T-helper 1 cell treated with Interleukin-12 subunit alpha and Interleukin-12 subunit beta and Interleukin-4 antibody, amounts not matched to agents 30 μg/mL and 1 μg/mL, for 36 hours (primary cell): ENCODE data around the gene PLCD1.
"Not testable (repeated sequence)": the region's sequence is repeated elsewhere in the genome, so short reads cannot be mapped to it uniquely, and the experiment has no call there.

Source experiments
- H3K27ac Mint-ChIP-seq: one replicate; pipeline ENCODE4 v1.8.0; 2021; ENCODE audit warnings: mild to moderate bottlenecking, mixed read lengths
- H3K27me3 Mint-ChIP-seq: one replicate; pipeline ENCODE4 v1.8.0; 2021; ENCODE audit warnings: low read depth, mixed read lengths
- H3K36me3 Mint-ChIP-seq: one replicate; pipeline ENCODE4 v1.8.0; 2021; ENCODE audit warnings: low read depth, mixed read lengths
- H3K4me1 Mint-ChIP-seq: one replicate; pipeline ENCODE4 v1.8.0; 2021; ENCODE audit warnings: low read depth, mixed read lengths
- H3K4me3 Mint-ChIP-seq: one replicate; pipeline ENCODE4 v1.8.0; 2021; ENCODE audit warnings: mild to moderate bottlenecking, moderate library complexity, mixed read lengths
- H3K9me3 Mint-ChIP-seq: one replicate; pipeline ENCODE4 v1.8.0; 2021; ENCODE audit warnings: mixed read lengths

PLCD1 gene

DNA sequence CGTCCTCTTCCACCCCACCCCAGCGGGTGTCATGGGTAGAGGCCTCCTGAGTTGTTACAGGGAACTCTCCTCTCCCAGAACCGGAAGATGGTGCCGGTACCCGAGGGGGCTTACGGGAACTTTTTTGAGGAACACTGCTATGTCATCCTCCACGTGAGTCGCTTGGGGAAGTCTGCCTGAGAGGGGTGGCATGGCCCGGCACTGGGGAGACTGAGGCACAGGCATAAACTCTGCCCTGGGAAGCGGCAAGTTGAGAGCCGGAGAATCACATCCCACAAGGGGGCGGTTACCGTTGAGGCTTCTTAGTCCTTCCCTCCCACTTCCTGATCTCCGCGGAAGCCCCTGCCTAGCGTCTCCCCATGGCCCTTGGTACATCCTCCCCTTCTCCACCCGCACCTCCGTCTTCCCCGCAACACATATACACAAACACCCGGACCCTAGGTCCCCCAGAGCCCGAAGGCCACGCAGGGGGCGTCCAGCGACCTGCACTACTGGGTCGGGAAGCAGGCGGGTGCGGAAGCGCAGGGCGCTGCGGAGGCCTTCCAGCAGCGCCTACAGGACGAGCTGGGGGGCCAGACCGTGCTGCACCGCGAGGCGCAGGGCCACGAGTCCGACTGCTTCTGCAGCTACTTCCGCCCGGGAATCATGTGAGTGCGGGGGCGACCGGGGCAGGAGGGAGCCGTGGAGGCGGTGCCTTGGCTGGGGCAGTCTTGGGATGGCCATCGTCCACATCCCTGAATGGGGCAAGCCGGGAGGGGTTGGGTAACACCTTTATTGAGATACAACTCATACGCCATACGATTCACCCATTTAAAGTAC is 35.4 kb downstream of the PLCD1 start:
- peak overlapping the region; percentile 88 for H3K4me3 Mint-ChIP-seq
- peaks cover 44% of the 10 kb centered on the region for H3K4me1 Mint-ChIP-seq
- H3K27ac Mint-ChIP-seq = peak overlapping the region; percentile 89

DNA sequence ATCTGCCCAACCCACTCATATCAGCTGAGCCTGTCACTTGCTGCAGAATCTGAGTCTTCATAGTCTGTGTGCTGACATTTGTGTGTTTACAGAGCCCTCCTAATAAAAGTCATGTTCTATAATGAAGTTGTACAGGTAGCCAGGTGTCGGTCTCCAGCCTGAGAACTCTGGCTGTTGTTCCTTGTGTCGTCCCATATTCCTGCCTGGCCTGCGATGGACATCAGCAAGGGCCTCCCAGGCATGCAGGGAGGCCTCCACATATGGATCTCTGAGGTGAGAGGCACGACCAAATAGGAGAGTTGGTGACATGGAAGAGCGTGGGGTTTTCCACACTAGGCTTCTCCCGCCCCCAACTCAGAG is 36.0 kb downstream of the PLCD1 start:
- Mint-ChIP-seq H3K9me3 (no peaks in the 10 kb centered on the region), H3K4me1 (peaks cover 41% of the 10 kb centered on the region), H3K4me3 (peak overlapping the region; percentile 88), H3K36me3 (peaks cover 12% of the 10 kb centered on the region), H3K27me3 (no peaks in the 10 kb centered on the region), H3K27ac (peak overlapping the region; percentile 89)

More for the DNA sequence above, 35.4 kb downstream of the PLCD1 start:
- Mint-ChIP-seq H3K36me3 (peaks cover 12% of the 10 kb centered on the region), H3K9me3 (no peaks in the 10 kb centered on the region), H3K27me3 (no peaks in the 10 kb centered on the region)

- Mint-ChIP-seq H3K4me1 (peaks cover 37% of the 10 kb centered on the region), H3K4me3 (peak overlapping the region; percentile 88), H3K27me3 (no peaks in the 10 kb centered on the region), H3K9me3 (no peaks in the 10 kb centered on the region), H3K36me3 (peaks cover 11% of the 10 kb centered on the region), H3K27ac (no peak overlapping the region)
Observed at GRCh38 chr3:37993067-37993455, 36.4 kb downstream of the PLCD1 start.

GRCh38 chr3:37992271-37993066 is 37.0 kb downstream of the PLCD1 start:
- Mint-ChIP-seq H3K9me3 (no peaks in the 10 kb centered on the region), H3K36me3 (peaks cover 10% of the 10 kb centered on the region), H3K27ac (no peak overlapping the region), H3K27me3 (no peaks in the 10 kb centered on the region), H3K4me3 (no peak overlapping the region), H3K4me1 (peaks cover 35% of the 10 kb centered on the region)

DNA sequence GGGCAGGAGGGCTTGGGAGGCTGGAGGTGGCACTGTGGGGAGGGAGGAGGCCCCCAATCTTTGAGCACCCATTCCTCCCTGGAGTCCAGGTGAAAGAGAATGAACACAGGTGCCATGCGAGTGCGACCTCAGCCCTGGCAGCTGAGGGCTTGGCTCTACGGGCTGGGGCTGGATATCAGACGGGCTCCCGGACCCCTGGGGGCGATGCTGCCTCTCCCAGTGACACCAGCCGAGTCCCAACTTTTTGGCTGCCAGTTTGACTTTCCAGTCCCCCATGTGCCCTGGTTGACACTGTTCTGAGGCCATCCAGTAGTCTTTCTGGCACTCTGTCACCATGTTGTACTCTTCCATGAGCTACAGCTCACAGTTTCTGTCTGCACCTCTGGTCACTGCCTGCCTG is 37.6 kb downstream of the PLCD1 start:
- Mint-ChIP-seq H3K4me1 (peaks cover 33% of the 10 kb centered on the region), H3K36me3 (peaks cover 8% of the 10 kb centered on the region), H3K27me3 (no peaks in the 10 kb centered on the region), H3K27ac (no peak overlapping the region), H3K4me3 (no peak overlapping the region), H3K9me3 (no peaks in the 10 kb centered on the region)

DNA sequence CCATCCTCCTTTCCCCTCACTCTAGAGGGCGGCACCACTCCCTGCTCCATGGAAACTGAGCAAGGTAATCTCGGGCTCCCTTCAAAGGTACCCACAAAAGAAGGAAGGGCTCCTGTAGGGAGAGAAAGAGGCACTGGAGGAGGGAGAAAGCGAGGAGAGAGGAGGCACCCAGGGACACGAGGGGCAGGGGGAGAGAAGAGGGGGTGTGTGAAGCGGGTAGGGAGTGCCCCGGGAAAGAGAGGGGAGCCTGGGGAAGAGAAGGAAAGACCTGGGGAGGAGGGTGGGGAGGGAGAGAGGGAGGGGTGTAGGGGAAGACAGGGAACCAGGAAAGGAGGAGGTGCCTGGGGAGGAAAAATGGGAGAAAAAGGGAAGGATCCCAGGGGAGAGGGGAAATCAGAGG is 38.3 kb downstream of the PLCD1 start:
- H3K27ac Mint-ChIP-seq = no peak overlapping the region
- H3K4me1 Mint-ChIP-seq = peaks cover 26% of the 10 kb centered on the region
- H3K27me3 Mint-ChIP-seq = no peaks in the 10 kb centered on the region
- H3K4me3 Mint-ChIP-seq = no peak overlapping the region
- peaks cover 5% of the 10 kb centered on the region for H3K36me3 Mint-ChIP-seq
- no peaks in the 10 kb centered on the region for H3K9me3 Mint-ChIP-seq

DNA sequence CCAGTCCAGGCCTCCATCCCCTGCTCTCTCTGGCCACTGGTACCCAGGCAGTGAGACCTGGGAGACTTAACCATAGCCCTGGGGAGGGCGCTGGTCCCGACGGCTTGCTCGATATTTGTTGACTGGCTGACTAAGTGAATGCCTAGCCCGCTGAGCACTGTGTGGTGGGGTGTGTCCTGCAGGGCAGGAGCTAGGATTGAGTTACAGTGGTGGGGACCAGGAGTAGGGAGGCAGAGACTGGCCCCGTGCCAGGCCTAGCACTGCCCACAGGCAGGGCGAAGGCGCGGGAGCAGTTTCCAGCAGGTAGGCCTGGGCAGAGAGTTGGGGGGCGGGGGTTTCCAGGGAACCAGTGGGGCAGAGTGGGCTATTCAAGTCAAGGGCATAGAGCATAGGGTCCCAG is 38.9 kb downstream of the PLCD1 start, which contains the start of gene VILL:
Gene VILL (plus strand): TSS at position 260 of the 400 bp plus-strand sequence. CDS start 2,887 bp downstream, outside the sequence.
- Mint-ChIP-seq H3K36me3 (peaks cover 1% of the 10 kb centered on the region), H3K9me3 (no peaks in the 10 kb centered on the region), H3K27ac (no peak within 1 kb of the TSS), H3K27me3 (no peaks in the 10 kb centered on the region), H3K4me1 (peaks cover 20% of the 10 kb centered on the region), H3K4me3 (no peak within 1 kb of the TSS)

DNA sequence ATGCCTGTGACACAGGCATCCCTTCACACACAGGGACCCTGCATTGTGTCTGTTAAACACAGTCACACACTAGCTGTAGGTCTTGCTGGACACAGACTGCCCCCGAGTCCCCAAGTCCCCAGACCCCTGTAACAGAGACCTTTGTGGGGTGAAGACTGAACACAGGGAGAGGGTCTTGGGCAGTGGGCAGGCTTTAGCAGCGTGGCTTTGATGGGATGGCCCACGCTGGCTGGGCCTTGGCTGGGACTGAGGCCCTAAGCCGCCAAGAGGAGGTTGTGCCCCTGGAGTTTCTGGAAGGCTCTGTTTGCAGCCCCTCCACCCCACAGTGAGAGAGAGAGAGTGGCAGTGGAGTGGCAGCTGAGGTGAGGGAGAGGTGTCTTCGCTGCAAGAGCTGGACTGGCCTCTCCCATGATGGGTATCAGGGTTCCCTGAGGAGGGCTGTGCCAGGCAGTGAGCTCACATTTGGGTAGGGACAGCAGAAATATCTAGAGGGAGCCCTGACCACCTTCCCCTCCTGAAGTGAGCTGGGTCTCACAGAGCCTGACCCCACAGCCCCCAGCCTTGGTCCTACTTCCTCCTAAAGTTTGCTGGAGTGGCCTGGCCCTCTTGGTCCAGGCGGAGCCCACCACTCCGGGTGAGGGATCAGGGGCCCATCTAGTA is 39.5 kb downstream of the PLCD1 start:
- Mint-ChIP-seq H3K9me3 (no peaks in the 10 kb centered on the region), H3K4me3 (no peak overlapping the region), H3K36me3 (no peaks in the 10 kb centered on the region), H3K4me1 (peaks cover 14% of the 10 kb centered on the region), H3K27ac (no peak overlapping the region), H3K27me3 (no peaks in the 10 kb centered on the region)

DNA sequence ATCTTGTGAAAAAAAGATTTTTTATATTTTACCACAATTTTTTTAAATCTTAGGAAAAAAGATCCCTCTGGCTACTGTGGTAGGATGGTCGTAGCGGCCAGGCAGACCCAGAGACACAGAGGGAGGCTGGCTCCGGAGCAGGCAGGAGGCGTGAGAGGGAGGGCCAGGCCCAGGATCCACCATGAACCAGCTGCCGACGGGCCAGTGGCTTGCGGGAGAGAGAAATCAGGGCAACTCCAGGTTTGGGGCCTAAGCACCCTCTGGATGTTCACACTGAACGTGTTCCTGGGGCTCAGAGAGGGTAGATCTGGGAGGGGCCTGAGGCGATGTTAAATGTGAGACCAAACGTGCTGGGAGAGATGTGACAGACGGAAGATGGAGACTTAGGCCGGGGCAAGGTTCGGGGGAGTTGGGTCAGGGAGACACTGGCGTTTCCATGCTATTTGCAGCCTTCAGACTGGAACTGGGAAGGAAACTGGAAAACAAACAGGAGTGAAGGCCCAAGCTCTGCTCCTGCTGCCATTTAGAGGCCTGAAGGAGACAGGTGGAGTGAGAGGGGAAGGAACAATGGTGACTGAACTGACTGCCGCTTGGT is 40.4 kb downstream of the PLCD1 start:
- H3K4me1 Mint-ChIP-seq = peaks cover 8% of the 10 kb centered on the region
- H3K9me3 Mint-ChIP-seq = no peaks in the 10 kb centered on the region
- H3K27ac Mint-ChIP-seq = no peak overlapping the region
- no peak overlapping the region for H3K4me3 Mint-ChIP-seq
- no peaks in the 10 kb centered on the region for H3K27me3 Mint-ChIP-seq
- H3K36me3 Mint-ChIP-seq = no peaks in the 10 kb centered on the region

DNA sequence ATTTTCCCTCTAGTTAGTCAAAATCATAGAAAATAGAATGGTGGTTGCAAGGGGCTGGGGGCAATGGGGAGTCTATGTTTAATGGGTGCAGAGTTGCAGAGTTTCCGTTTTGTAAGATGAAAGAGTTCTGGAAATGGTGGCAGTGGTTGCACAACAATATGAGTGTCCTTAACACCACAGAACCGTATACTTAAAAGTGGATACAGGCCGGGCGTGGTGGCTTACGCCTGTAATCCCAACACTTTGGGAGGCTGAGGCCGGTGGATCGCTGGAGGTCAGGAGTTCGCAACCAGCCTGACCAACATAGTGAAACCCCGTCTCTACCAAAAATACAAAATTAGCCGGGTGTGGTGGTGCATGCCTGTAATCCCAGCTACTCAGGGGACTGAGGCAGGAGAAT is 41.1 kb downstream of the PLCD1 start:
- not testable (repeated sequence) for H3K36me3 Mint-ChIP-seq, H3K4me1 Mint-ChIP-seq, H3K9me3 Mint-ChIP-seq, H3K27ac Mint-ChIP-seq, H3K27me3 Mint-ChIP-seq, H3K4me3 Mint-ChIP-seq

- H3K4me1 Mint-ChIP-seq = no peaks in the 10 kb centered on the region
- no peak overlapping the region for H3K4me3 Mint-ChIP-seq
- no peaks in the 10 kb centered on the region for H3K27me3 Mint-ChIP-seq
- H3K9me3 Mint-ChIP-seq = no peaks in the 10 kb centered on the region
- no peak overlapping the region for H3K27ac Mint-ChIP-seq
- H3K36me3 Mint-ChIP-seq = no peaks in the 10 kb centered on the region
Observed at GRCh38 chr3:37987751-37988179, 41.7 kb downstream of the PLCD1 start.

DNA sequence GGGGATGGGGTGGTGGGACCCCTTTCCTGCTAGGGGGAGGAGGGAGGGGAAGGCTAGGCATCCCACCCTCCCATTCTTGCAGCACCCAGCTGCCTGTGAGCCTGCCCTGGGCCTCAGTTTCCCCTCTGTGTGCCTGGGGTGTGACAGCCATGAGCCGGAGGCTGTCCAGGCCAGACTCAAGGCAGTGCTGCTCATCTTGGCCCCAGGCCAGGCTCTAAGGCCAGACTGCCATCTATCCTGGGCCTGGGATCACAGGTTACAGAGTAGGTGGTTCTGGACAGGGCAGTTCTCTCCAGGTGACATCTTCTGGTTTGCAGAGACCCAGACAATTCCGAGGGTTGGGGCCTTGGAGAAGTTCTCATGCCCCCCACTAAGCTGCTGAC is 42.1 kb downstream of the PLCD1 start:
- Mint-ChIP-seq H3K27ac (no peak overlapping the region), H3K4me1 (no peaks in the 10 kb centered on the region), H3K4me3 (no peak overlapping the region), H3K27me3 (no peaks in the 10 kb centered on the region), H3K9me3 (no peaks in the 10 kb centered on the region), H3K36me3 (no peaks in the 10 kb centered on the region)

GRCh38 chr3:37986479-37987314 is 42.7 kb downstream of the PLCD1 start:
- H3K36me3 Mint-ChIP-seq = no peaks in the 10 kb centered on the region
- H3K4me3 Mint-ChIP-seq = no peak overlapping the region
- no peaks in the 10 kb centered on the region for H3K9me3 Mint-ChIP-seq
- H3K27ac Mint-ChIP-seq = no peak overlapping the region
- no peaks in the 10 kb centered on the region for H3K4me1 Mint-ChIP-seq
- no peaks in the 10 kb centered on the region for H3K27me3 Mint-ChIP-seq
